Measurements from ENCODE around the gene CTCF. TPM values are rescaled to one million over a fixed set of nuclear protein-coding genes. Genes with fewer than 3 reads are reported as not detected.
A peak's percentile ranks its signal among the peaks of the same experiment; 100 is the strongest.

CTCF gene
- total and polyA plus RNA-seq, 2 donors (not counting 3 experiments of a cell fraction or from before 2014, with no cell fraction given) = 20.7 to 40.0 TPM

- H3K36me3 ChIP-seq (ENCODE audit: control insufficient read depth in 2 of 2, extremely low read depth in 1 of 2, insufficient read depth in 2 of 2, low read length in 2 of 2) = peaks cover 13 to 42% of the 10 kb centered on the region in 2 experiments
- H3K27ac ChIP-seq (ENCODE audit: insufficient read depth, low read depth, low read length) = peak overlapping the region; percentile 83
- H3K9me3 ChIP-seq (replicated peaks; ENCODE audit: control insufficient read depth, insufficient read depth, low read length) = no peaks in the 10 kb centered on the region
- TF ChIP-seq EZH2 (IDR thresholded peaks at IDR 0.05; ENCODE audit: borderline replicate concordance, low read depth, low read length, severe bottlenecking) (no peak), JUN (IDR thresholded peaks at IDR 0.05; ENCODE audit: borderline replicate concordance, insufficient read depth, insufficient read length, low read depth) (no peak), FOS (IDR thresholded peaks at IDR 0.05; ENCODE audit: borderline replicate concordance, insufficient read depth, low read length) (no peak), GATA2 (IDR thresholded peaks at IDR 0.05; ENCODE audit: insufficient read depth, insufficient read length, low read depth, low read length) (no peak), CTCF (IDR thresholded peaks at IDR 0.05; ENCODE audit: extremely low read depth in 1 of 2, insufficient read depth in 1 of 2, low read depth in 1 of 2, low read length in 2 of 2) (peak; percentile 93 to 97), POLR2AphosphoS5 (IDR thresholded peaks at IDR 0.05; ENCODE audit: insufficient read depth, low read depth, low read length) (peak; percentile 58), MAX (IDR thresholded peaks at IDR 0.05; ENCODE audit: insufficient read depth, insufficient read length) (no peak), POLR2A (IDR thresholded peaks at IDR 0.05; ENCODE audit: low read depth, low read length) (peak; percentile 50), MYC (IDR thresholded peaks at IDR 0.05; ENCODE audit: low read depth, low read length) (no peak)
- POLR2A ChIA-PET = interaction anchor here (1.0 to 2.5 kb wide), 6 partner anchors 9 to 113 kb away, joined by 3 to 24 read pairs (median 4); partner anchors contain the start of genes ACD, CARMIL2 and CTCF
- peak overlapping the region; percentile 33 for H3K9ac ChIP-seq (replicated peaks; ENCODE audit: extremely low read depth, insufficient read depth, low read length)
- no peak overlapping the region for H3K4me3 ChIP-seq (replicated peaks in 1 of 3; ENCODE audit: insufficient read depth in 1 of 3, low read depth in 1 of 3, low read length in 3 of 3)
- intact Hi-C loops (cut with micrococcal nuclease) = loop anchor here (1.0 kb wide), 5 partner anchors 8 to 121 kb away; partner anchors contain the start of gene CTCF
- H3K79me2 ChIP-seq (ENCODE audit: control insufficient read depth, insufficient read depth, low read length) = peaks cover 3% of the 10 kb centered on the region
- H3K4me2 ChIP-seq (ENCODE audit: insufficient read depth, low read length) = peak overlapping the region; percentile 30
- no TSS peak for BruUV-seq (replicated peaks)
- peak; percentile 93 for FAIRE-seq
- peaks cover 23% of the 10 kb centered on the region for H3K4me1 ChIP-seq (ENCODE audit: control insufficient read depth, extremely low read depth, insufficient read depth, low read length)
- CTCF ChIA-PET = interaction anchor here (0.6 to 14.4 kb wide), 33 partner anchors 9 to 191 kb away, joined by 3 to 246 read pairs (median 6); partner anchors contain the start of genes ACD, ATP6V0D1, C16orf86 and CARMIL2
- no peaks in the 10 kb centered on the region for H4K20me1 ChIP-seq (replicated peaks; ENCODE audit: control insufficient read depth, extremely low read depth, insufficient read depth, low read length)
- no peak overlapping the region for H2AFZ ChIP-seq (ENCODE audit: low read depth, low read length)
- no peaks in the 10 kb centered on the region for H3K27me3 ChIP-seq (ENCODE audit: control insufficient read depth in 2 of 2, insufficient read depth in 2 of 2, low read length in 2 of 2)
- dilution Hi-C loops (cut with MboI; ENCODE audit: extremely low pct_ligation_motif_present, low sequenced_read_pairs) = no loop called here
- H3K9me1 ChIP-seq (replicated peaks; ENCODE audit: control insufficient read depth, extremely low read depth, insufficient read depth, low read length) = no peaks in the 10 kb centered on the region
- DNase-seq (ENCODE audit: low read depth, low spot score) = peak; percentile 89
These were observed 15.4 kb upstream of the CTCF start for GRCh38 chr16:67546761-67547422.

All from endothelial cell of umbilical vein (primary cell).